Inferior parietal cortex (tissue), 1 donor: ENCODE measurements around the gene EGF.
A peak's percentile ranks its signal among the peaks of the same experiment; 100 is the strongest.
"Not testable (repeated sequence)": the region's sequence is repeated elsewhere in the genome, so short reads cannot be mapped to it uniquely, and the experiment has no call there.

Experiments used
- DNase-seq: peaks from one replicate; pipeline ENCODE4 v3.0.0-alpha.2; 2016; ENCODE audit errors: extremely low spot score

Gene EGF

GRCh38 chr4:110034026-110034393, 121.3 kb downstream of the EGF start:
- DNase-seq = no peak

GRCh38 chr4:110039164-110039563, 126.5 kb downstream of the EGF start:
- DNase-seq = not testable (repeated sequence)

DNA sequence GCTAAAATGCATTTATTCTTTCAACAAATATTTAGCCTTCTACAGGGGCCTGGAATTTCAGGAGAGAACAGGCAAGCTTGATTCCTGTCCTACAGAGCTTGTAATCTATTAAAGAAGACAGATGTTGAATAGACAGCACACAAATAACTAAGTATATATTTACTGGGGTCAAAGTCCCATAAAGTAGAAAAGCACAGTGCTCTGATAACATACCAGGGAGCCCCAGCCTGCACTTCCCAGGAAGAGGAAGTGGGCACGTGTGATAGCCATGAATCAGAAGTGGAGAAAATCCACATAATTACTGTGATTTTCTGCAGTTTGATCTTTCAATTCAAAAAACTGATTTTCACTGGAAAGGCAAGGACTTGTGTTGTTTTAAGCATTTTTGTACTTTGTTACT, 129.1 kb downstream of the EGF start:
- DNase-seq = no peak

DNA sequence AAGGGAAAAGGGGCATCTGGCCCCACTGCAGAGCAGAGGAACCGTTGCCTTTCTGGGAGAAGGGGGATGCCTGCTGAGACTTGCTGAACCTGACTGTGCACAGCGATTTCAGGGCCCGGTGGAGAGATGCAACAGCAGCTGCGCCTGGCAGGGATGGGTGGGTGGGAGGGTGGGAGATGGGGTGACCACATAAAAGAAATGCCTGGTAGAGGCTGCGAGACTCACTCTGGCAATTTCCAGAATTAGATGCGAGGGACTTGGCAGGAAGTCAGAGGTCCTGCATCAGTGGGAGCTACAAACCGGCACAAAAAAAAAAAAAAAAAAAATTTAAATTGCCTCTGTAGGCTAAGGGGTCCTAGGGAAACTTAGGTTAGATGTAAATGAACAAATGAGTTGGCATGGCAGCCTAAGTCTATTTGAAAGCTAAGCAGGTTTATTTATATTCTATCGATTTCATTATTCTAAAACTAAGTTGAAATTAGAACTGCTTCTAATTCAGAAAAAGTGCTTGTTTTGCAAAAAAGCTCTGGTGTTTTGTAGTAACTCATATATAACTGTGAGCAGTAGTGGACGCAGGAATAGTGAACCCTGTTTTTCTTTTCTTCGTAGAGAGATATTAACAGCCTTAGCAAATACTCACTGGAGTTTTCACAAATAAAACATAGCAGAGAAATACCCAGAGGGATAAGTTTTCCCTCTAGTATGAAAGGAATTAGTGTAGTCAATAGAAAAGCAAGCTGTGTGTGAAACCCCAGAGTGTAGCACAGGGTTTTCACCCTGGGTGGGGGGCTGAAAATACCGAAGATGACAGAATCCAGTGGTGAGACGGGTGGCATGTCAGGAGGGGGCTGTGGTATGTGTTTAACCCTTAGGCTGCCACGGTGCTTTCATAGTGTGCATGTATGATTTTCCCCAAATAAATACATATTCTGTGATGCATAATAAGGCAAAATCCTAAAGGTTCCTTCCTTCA, 130.1 kb downstream of the EGF start:
- DNase-seq = no peak

DNA sequence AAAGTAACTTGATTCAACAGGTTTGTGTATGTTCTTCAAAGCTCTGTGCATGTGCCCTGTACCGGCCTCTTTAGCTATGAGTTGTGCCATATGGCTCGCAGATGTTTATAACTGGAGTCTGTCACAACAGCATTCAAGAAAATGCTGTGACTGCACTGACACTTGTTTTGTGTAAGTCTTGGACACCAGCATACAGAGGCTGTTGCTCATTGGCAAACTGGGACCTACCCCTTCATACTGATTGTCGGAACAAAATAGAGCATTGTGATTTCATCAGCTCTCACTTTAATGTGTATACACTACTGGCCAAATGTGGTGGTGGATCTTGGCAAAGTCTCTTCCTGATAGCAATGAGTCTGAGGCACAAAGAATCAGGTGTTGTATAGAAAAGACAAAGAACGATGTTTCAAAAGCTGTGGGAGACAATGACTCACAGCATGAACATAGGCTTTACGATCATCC, 133.9 kb downstream of the EGF start:
- DNase-seq = no peak

DNA sequence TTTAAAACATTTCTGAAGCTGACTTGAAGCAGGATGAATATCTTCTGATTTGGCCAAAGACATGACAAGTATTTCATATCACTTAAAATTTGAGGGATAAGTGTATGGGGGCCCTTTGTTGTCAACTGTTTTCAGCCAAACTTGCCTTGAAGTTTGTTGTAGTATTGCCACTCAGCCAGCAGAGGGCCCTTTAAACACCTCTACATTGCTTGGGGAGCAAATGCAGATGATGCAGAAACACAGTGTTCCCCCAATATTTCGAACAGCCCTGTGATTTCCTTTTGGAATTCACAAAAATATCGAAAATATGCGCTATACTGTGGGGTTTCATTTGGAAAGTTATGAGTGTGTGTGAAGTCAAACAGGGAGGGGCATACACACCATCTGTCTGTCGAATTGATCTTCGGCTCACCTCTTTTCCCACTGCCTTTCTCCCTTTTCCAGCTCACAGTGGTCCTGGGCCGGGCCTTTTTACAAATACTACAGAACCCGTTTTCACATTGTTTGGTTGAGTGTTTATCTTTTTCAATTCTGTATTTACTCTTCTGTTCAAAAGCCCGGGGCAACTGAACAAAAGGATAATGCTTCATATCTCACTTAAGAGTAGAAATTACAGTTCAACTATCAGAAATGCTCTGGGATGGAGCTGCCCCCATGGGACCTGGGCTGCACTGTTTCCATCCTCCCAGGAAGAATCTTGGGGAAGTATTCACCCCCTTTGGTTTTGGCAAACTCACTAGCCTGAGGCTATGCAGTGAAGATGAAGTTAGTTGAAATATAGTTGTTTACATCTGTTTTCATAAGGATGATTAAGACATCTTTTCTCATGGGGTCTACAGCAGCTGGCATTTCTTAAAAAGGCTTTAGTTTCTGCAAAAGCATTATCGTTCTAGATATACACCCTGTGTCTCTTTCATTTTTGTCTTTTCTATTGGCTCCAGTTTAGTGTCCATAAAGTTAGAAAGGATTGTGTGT, 137.6 kb downstream of the EGF start:
- DNase-seq = peak; percentile 85

DNA sequence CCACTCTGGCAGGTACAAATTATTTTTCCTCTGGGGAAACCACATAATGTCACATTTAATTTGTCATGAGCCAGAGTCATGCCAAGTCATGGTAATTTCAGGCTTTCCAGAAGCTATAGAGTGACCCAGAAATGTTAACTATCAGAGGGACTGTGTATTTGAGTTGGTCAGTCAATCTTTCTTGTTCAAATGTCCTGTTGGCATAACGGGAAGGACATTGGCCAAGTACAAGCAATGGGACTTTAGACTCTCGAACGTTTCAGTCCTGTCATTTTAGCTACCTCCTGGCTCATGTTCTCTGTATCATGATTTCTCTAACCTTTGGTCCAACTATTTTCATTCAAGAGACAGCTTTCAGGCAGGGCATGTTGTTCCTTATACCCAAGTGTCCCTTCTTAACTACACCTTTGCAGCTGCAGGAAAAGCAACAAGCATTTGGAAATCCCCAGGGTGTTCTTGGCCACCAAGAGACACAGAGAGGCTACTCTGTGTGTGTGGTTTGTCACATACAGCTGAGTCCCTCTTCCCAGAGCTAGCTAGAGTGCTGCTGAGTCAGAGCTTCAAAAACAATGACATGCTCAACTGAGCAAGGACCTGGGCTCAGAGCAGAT, 142.6 kb downstream of the EGF start:
- no peak for DNase-seq

DNA sequence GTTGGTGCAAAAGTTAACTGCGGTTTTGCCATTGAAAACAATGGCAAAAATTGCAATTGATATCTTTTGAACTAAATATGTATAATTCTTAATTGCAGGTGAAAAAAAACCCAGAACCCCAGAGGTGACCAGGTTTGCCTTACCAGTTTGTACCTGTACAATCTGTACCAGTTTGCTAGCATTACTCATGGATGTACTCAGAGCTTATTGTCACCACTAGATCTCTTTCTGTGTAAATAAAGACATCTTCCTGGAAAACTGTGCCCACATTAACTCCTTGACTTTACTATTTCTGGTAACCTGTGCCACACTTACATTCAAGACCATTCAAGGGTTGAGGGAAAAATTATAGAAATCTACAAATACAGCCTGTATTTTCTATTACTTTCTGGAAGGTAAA, 146.0 kb downstream of the EGF start:
- DNase-seq = no peak

GRCh38 chr4:110059556-110060191, 147.0 kb downstream of the EGF start:
- DNase-seq = no peak

- DNase-seq = no peak
Measured at GRCh38 chr4:110061076-110061475, 148.4 kb downstream of the EGF start.
